ENCODE results near the gene COMMD8. TPM values are rescaled to one million over a fixed set of nuclear protein-coding genes. Genes with fewer than 3 reads are reported as not detected.

The COMMD8 gene
- total RNA-seq, 1 experiment from 2014 or later = 10.9 TPM

GRCh38 chr4:47473141-47473750 is 9.7 kb upstream of the COMMD8 start:
- H3K9ac ChIP-seq (ENCODE audit: extremely low read depth, insufficient read length, low read length) = no peak overlapping the region
- H3K9me3 ChIP-seq (ENCODE audit: control insufficient read depth, low read depth, low read length) = no peaks in the 10 kb centered on the region
- H4K8ac ChIP-seq (replicated peaks; ENCODE audit: insufficient read length, low read depth, low read length) = no peak overlapping the region
- peaks cover 12 to 14% of the 10 kb centered on the region in 2 experiments for H3K4me1 Mint-ChIP-seq
- no peak overlapping the region for H2BK15ac ChIP-seq (ENCODE audit: low read depth, low read length)
- no peak overlapping the region for H4K5ac ChIP-seq (ENCODE audit: insufficient read length, low read depth, low read length)
- H4K91ac ChIP-seq (ENCODE audit: insufficient read length, low read depth, low read length) = no peak overlapping the region
- TF ChIP-seq CTCF (conservative IDR thresholded peaks at IDR 0.05) = no peak
- no peak overlapping the region for H3K4me3 Mint-ChIP-seq
- H3K27ac Mint-ChIP-seq = no peak overlapping the region
- no CpG with 5 or more reads among the region's 3 CpGs for WGBS (ENCODE audit: extremely low coverage, insufficient read length, low lambda C conversion rate)
- no peak overlapping the region for H3K18ac ChIP-seq (ENCODE audit: insufficient read length, low read depth, low read length)
- H3K4me2 ChIP-seq (ENCODE audit: insufficient read depth, insufficient read length, low read length) = no peak overlapping the region
- H3K27me3 Mint-ChIP-seq (ENCODE audit: low read depth) = no peaks in the 10 kb centered on the region
- H3K14ac ChIP-seq (ENCODE audit: insufficient read depth, low read length) = no peak overlapping the region
- H2BK20ac ChIP-seq (ENCODE audit: low read depth, low read length, poor library complexity, severe bottlenecking) = no peak overlapping the region
- no peaks in the 10 kb centered on the region for H3K36me3 Mint-ChIP-seq (ENCODE audit: insufficient read depth in 1 of 3, low read depth in 3 of 3)
- H2BK120ac ChIP-seq (ENCODE audit: low read depth, low read length, poor library complexity, severe bottlenecking) = no peak overlapping the region
- no peak overlapping the region for H3T11ph ChIP-seq (ENCODE audit: low read length)
- no peak overlapping the region for H3K23ac ChIP-seq (ENCODE audit: insufficient read length, low read depth, low read length)
- no peak overlapping the region for H2BK5ac ChIP-seq (ENCODE audit: insufficient read length, low read length)
- no peaks in the 10 kb centered on the region for H4K20me1 ChIP-seq (ENCODE audit: control insufficient read depth, insufficient read depth, insufficient read length)
- H3K27ac ChIP-seq (ENCODE audit: insufficient read length, low read depth, low read length) = no peak overlapping the region
- H3K4me1 ChIP-seq (ENCODE audit: insufficient read depth, low read length) = no peaks in the 10 kb centered on the region; the same call in 1 of the 2 replicates
- no peak overlapping the region for H2AK5ac ChIP-seq (ENCODE audit: insufficient read length, low read length)
- H3K23me2 ChIP-seq (ENCODE audit: insufficient read length, low read depth, low read length, poor library complexity, severe bottlenecking) = no peaks in the 10 kb centered on the region
- no peak overlapping the region for H2BK12ac ChIP-seq (ENCODE audit: insufficient read length, low read depth, low read length)
- DNase-seq = no peak
- H3K9me3 Mint-ChIP-seq = no peaks in the 10 kb centered on the region
- no peaks in the 10 kb centered on the region for H3K79me1 ChIP-seq (ENCODE audit: insufficient read depth, low read depth, low read length, poor library complexity, severe bottlenecking)
- no peak overlapping the region for H3K56ac ChIP-seq (ENCODE audit: insufficient read length, low read depth, low read length)
- H3K4ac ChIP-seq (ENCODE audit: low read depth, low read length) = no peak overlapping the region
- H3K27me3 ChIP-seq (ENCODE audit: insufficient read depth, low read length) = no peaks in the 10 kb centered on the region
- H2AFZ ChIP-seq (ENCODE audit: low read length) = no peak overlapping the region
- no peaks in the 10 kb centered on the region for H3K79me2 ChIP-seq (ENCODE audit: insufficient read depth, low read length)

Measured in H9 (cell line).